Gastroesophageal sphincter (tissue), 3 donors: ENCODE measurements around the gene TENM3.

ENCODE experiments used
- POLR2A ChIP-seq, 2 donors: fragments of 450-650 bp; IDR thresholded peaks; one replicate each; pipeline ENCODE4 v1.6.1; 2017; ENCODE audit warnings: antibody characterized with exemption in 2 of 2, mild to moderate bottlenecking in 2 of 2, moderate library complexity in 1 of 2
- POLR2AphosphoS5 ChIP-seq: sonication (generic); formaldehyde crosslinking; IDR thresholded peaks from one replicate; pipeline ENCODE4 v1.6.1; 2017; ENCODE audit warnings: antibody characterized with exemption
- TF ChIP-seq, protein P1 (sequence below), 4 experiments: fragments of 200-600 bp in 2 of 4; fragments of 450-650 bp in 2 of 4; sonication (generic) in 1 of 4; IDR thresholded peaks; one replicate each; pipeline ENCODE4 v1.5.1; 2017 to 2019; ENCODE audit warnings: antibody characterized with exemption in 4 of 4, mild to moderate bottlenecking in 2 of 4, moderate library complexity in 2 of 4

- TF ChIP-seq POLR2A (IDR thresholded peaks at IDR 0.05) (no peak), POLR2AphosphoS5 (no peak)
- TF ChIP-seq, protein P1, sequence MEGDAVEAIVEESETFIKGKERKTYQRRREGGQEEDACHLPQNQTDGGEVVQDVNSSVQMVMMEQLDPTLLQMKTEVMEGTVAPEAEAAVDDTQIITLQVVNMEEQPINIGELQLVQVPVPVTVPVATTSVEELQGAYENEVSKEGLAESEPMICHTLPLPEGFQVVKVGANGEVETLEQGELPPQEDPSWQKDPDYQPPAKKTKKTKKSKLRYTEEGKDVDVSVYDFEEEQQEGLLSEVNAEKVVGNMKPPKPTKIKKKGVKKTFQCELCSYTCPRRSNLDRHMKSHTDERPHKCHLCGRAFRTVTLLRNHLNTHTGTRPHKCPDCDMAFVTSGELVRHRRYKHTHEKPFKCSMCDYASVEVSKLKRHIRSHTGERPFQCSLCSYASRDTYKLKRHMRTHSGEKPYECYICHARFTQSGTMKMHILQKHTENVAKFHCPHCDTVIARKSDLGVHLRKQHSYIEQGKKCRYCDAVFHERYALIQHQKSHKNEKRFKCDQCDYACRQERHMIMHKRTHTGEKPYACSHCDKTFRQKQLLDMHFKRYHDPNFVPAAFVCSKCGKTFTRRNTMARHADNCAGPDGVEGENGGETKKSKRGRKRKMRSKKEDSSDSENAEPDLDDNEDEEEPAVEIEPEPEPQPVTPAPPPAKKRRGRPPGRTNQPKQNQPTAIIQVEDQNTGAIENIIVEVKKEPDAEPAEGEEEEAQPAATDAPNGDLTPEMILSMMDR (IDR thresholded peaks at IDR 0.05) = no peak
Observed at GRCh38 chr4:182310962-182311361, 67.8 kb downstream of the TENM3 start.
